GM21825 (cell line): ENCODE measurements around the gene PPP1R16B.

ENCODE experiments used
- ATAC-seq: cut with Tn5 transposase; IDR thresholded peaks from one replicate; pipeline ENCODE4 v1.9.1; 2021; ENCODE audit warnings: mild to moderate bottlenecking, moderate library complexity; ENCODE audit not compliant: unreplicated experiment

The PPP1R16B gene

DNA sequence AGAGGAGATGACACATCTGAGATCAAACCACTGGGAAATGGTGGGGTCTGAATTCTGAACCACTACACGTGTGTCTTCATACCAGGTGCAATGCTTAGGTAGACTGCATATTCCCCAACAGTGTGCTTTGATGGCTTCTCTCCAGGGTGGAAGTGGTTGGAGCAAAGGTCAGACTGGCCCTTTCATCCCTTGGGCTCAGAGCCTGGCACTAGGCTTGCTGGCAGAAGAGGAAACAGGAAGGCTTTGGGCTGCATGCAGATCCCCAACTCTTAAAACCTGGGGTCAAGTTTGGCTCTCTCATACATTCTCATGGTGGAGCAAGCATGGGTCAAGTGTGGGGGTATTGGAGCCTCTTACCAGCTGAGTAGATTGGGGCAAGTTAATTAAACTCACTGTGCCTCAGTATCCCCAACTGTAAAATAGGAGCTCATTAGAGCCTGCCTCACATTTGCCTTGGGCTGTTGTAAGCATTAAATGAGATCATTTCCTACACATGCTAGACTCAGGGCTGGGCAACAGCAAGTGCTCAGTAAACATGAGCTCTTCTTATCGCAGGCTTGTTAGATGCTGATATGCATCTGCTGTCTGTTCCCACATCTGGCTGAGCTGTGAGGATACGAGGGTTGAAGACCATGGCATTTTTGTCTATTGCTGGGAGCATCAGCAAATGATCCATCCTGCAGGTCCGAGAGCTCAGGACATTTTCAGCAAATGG is 69.1 kb downstream of the PPP1R16B start:
- ATAC-seq, result peak; percentile 6

GRCh38 chr20:38875175-38875993 is 69.9 kb downstream of the PPP1R16B start:
- ATAC-seq, result peak; percentile 52

GRCh38 chr20:38877483-38877882 is 72.0 kb downstream of the PPP1R16B start:
- ATAC-seq, result no peak

DNA sequence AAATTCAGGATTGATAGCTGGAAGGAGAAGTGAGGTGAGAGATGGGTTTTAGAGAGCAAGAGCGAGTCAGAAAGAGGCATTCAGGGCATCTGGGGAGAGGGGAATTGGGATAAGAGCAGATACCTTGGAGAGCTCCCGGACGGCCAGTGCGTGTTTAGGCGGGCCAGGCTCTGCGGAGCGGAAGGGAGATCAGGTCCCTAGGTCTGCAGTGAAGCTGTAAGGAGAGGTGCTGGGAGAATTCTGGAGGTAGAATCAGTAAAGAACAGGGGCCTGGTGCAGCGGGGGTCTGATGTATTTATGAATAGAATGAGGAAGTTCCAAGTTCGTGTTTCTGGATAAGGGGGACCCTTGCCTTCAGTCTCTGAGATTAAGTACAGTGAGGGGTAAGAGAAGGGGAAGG is 73.4 kb downstream of the PPP1R16B start:
- ATAC-seq, result no peak

DNA sequence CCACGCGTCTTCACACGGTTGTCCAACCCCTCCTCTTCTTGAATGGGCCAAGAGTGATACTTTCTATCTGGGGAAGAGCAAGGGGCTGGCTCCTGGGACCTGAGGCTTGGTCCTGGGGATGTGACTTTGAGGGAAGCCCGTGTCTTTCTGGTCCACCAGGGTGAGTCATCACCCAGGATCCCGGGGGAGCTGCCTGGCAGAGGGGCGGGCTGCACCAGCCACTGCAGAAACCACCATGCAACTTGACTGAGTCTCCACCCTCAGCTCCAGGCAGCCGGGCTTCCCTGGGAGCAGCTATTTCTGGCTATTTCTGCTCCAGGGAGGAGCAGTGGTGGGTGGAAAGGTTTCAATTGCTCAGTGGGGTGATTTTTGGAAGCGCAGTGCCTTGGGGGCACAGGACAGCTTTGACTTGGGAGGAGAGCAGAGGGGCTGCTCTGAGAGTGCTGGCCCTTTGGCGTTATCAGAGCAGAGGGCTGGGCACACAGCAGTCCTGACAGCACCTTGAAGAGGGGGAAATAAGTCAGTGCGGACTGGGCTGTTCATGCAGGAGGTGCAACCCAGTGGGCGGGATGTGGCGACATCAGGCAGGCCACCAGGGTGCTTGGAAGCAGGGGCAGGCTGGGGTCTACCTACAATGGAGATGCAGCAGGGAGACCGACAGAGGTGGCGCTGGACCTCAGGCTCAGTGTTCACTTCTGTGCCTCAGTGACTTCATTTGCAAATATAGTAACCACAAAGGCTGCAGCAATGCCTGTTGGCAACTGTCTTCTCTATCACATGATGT is 75.6 kb downstream of the PPP1R16B start:
- ATAC-seq, result no peak

- ATAC-seq, result no peak
Measured at GRCh38 chr20:38881806-38882440, 76.4 kb downstream of the PPP1R16B start.

DNA sequence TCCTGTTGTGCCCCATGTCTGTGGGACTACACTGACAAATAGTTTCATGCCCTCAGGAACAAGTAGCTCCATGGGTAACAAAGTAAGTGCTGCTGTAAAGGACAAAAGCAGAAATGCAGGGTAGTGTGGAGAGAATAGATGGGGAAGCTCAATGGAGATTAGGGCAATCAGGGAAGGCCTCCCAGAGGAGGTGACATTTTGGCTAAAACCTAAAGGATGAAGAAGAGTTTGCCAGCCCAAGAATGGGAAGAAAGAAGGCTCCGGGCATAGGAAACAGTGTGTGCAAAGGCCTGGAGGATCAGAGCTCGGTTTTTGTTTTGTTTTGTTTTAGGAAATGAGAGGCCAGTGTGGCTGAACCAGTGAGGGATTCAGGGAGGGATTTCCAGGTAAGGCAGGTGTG is 77.1 kb downstream of the PPP1R16B start:
- ATAC-seq, result no peak

DNA sequence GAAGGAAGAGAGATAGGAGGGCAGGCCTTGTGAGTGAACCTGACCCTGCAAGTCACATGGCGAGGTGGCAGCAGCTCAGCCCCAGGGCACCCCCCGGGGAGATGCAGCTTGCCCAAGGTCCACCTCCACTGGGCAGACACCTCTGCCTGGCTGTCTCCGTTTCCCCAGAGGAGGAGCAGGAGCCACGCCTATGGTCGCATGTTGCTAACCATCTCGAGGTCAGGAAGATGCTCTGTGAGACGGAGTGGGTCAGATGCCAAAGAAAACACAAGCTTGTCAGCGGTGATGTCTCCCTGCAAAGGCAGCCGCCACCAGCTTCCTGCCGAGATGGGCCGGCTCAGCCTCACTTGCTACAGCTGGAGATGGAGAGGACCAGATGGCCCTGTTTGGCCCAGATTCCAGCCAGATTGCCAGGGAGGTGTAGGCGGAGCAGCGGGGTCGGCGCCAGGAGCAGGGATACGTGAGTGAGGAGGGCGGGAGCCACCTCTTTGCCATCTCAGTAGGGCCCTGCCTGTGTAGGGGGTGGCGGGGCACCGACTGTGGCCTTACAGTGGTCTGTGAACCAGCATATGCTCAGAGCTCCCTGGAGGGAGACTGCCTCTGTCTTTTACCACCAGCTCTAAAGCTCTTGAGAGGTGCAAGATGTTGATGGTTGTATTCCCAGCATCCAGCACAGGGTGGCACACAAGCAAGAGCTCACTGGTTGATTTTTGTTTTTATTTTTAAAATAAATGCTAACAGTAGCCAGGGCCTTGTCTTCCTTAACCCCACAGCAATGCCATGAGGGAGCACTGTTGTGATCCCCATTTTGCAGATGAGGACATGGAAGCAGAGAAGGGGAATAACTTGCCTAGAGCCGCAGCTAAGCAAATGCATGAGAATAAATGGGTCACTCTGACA is 77.8 kb downstream of the PPP1R16B start:
- no peak for ATAC-seq

DNA sequence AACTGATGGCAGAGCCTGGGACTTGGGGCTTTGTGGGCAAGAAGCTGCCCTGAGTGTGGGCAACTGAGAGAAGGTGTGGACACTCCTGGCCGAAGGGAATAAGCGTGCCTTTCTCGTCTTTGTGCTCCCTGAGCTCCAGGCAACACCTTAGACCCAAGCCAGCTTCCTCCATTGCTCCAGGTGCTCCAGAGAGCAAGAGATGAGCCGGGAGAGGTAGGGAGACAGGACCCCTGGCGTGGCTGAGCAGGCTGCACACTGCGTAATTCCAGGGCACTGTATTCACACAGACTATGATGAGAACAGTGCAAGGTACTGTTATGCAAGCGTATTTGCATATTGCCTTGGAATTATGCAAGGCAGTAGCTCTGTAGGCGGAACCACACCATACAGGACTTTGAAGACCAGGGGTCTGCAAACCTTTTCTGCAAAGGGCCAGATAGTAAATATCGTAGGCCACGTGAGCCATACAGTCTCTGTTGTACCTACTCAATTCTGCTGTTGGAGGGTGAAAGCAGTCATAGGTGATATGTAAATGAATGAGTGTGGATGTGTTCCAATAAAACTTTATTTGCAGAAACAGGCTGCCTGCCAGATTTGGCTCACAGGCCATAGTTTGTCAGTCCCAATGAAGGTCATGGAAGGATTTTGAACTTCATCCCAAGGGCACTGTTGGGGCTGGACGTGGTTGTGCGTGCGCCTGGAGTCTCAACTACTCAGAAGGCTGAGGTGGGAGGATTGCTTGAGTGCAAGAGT is 78.7 kb downstream of the PPP1R16B start:
- ATAC-seq, result no peak

DNA sequence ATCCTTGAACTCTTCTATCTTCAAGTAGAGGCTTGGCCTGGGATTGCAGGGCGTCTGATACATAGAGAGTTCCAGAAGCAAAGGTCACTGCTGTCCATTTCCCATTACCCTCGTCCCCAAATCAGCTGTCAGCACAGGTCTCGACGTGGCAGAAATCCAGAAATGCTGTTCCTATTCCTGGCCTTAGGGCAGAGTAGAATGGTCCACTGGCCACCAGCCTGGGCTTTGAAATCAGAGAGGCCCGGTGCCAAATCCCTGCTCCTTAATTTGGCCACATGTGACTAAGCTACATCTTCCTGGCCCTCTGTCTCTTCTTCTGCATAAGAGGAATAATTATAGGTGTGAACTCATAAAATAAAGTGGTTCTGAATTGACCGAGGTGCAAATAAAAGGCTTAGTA is 79.9 kb downstream of the PPP1R16B start:
- ATAC-seq, result no peak

DNA sequence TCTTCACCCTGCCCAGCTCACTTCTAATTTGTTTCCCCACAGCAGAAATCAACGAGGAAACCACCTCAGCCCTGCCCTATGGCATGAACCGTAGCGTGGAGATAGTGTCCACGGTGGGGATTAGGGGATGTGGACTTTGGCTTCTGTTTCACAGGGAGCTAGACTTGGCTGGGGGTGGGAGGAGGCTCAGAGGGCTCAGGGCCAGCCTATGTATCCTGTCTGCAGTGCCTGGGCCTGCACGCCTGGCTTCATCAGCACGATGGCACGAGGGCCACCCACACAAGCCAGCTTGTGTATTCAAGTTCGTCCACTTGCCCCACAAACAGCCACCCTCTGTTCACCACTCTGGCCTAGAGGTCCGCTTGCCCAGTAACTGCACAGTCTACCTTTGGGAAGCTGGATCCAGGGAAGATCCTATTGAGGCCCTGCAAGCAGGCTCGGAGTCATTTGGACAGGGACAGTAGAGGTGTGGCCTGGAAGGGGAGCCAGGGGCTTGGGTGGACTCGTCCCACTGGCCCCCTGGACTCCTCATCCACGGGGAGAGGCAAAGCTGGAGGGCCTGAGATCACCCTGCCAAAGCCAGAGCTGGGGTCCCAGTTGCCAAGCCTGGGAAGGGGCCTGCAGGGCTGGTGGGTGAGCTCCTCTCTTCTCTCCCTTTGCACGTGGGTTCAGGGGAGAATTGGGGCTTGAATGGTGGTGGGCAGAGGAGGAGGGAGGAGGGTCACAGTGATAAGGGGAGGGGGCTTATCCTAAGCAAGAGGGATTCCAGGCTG is 82.7 kb downstream of the PPP1R16B start:
- no peak for ATAC-seq

DNA sequence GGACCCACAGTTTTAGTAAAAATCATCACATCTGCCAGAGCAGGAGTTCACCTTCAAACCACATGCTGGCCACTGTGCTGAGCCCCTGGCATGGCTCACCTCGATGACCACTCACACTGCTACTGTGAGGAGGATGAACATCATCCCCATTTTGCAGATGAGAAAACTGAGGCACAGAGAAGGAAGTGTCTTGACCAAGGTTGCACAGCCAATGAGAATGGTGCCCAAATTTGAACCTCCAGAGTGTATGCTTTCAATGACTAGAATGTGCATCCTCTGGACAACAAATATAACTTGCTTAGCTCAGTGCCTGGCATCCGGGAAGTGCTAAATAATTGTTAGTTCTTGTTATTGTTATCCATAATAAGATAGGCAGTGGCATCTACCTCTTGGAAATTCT is 83.6 kb downstream of the PPP1R16B start:
- ATAC-seq, result no peak

DNA sequence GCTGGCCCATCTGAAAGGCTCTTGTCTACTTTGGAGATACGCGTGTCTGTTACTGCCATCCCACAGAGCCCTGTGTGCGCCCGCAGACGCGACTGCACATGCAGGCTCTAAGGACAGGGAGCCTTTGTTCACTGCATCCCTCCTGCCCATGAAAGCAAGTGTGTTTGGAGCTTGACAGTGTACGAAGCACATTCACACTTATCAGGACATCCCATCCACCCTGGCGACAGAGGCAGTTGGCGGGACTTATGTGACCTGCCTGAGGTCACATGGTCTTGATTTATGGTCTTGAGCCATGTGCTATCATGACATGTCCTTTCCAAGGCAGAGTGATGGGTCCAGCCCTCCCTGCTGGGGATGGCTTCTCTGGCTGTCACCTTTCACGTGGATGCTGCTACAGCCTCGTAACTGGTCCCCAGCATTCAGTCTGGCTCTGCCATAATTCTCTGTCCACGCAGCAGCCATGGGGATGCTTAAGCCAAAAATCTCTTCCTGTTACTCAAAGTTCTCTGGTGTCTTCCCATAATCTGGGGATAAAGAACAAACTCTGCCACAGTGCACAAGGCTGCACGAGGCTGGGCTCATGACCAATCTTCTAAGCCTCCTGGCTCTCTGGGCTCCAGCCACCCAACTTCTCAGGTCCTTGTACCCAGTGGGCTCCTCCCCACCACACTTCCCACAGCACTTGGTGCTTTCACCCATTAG is 84.4 kb downstream of the PPP1R16B start:
- no peak for ATAC-seq

- no peak for ATAC-seq
Measured at GRCh38 chr20:38890497-38890818, 85.0 kb downstream of the PPP1R16B start.

- peak; percentile 44 for ATAC-seq
Measured at GRCh38 chr20:38892091-38892981, 86.8 kb downstream of the PPP1R16B start.

DNA sequence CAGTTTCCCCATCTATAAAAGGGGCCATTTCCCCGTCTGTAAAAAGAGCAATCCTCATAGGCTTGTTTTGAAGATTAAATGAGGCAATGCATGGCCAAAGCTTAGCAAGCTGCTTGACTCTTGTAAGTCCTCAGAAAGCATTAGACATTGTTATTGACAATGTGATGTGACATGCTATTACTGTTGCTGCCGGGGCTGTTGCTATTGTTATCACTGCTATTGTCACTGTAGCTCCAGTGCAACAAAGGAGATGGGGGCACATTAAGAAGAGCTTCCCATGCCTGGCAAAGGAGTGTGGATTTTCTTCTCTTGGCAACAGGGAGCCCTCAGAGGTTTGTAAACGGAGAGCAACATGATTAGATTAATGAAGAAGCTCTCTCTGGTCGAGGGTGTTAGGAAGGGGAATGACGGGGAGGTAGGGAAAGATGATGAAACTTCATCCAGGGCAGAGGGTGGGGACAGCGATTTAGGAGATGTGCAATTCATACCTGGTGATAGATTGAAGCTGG is 87.6 kb downstream of the PPP1R16B start:
- no peak for ATAC-seq

GRCh38 chr20:38893565-38894090 is 88.1 kb downstream of the PPP1R16B start:
- ATAC-seq, result peak; percentile 48
